ENCODE results near the gene ZFAND2A. TPM values are rescaled to one million over a fixed set of nuclear protein-coding genes. Genes with fewer than 3 reads are reported as not detected.
"Not testable (repeated sequence)": the region's sequence is repeated elsewhere in the genome, so short reads cannot be mapped to it uniquely, and the experiment has no call there.

ZFAND2A gene, protein sequence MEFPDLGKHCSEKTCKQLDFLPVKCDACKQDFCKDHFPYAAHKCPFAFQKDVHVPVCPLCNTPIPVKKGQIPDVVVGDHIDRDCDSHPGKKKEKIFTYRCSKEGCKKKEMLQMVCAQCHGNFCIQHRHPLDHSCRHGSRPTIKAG
- total RNA-seq, result 11.7 and 17.4 TPM in 2 replicates

GRCh38 chr7:1159891-1160669 is at the start of gene ZFAND2A:
Gene ZFAND2A (minus strand): TSS chr7:1160196. CDS start chr7:1158212, 1,984 bp downstream.
- DNase-seq (ENCODE audit: low read depth), result peak; percentile 98
- TF ChIP-seq CTCF (IDR thresholded peaks at IDR 0.05; ENCODE audit: insufficient read depth, low read depth, low read length), result no peak
- H3K4me3 ChIP-seq (ENCODE audit: low read depth, low read length), result peak within 1 kb of the TSS; percentile 99

DNA sequence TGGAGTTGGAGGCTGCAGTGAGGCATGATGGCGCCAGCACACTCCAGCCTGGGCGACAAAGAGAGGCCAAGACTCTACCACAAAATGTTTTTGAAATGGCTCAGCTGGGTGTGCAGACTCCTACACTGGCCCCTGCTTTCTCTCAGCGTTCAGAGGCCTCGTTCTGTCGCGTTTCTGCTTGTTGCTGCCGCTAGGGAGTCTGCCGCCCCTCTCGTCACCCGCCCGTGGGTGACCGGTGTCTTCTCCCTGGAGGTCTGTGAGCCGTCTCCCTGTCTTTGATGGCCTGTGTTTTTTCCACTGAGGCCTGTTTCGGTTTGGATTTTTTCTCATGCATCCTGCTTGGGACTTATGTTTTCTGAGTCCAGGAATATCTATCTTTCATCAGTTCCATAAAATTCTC is 49.1 kb upstream of the ZFAND2A start:
- no peak for DNase-seq (ENCODE audit: low read depth)
- TF ChIP-seq CTCF (IDR thresholded peaks at IDR 0.05; ENCODE audit: insufficient read depth, low read depth, low read length), result no peak
- no peak overlapping the region for H3K4me3 ChIP-seq (ENCODE audit: low read depth, low read length)

GRCh38 chr7:1205742-1206141 is 45.7 kb upstream of the ZFAND2A start:
- not testable (repeated sequence) for DNase-seq (ENCODE audit: low read depth); H3K4me3 ChIP-seq (ENCODE audit: low read depth, low read length)

GRCh38 chr7:1204460-1205140 is 44.6 kb upstream of the ZFAND2A start:
- no peak for TF ChIP-seq CTCF (IDR thresholded peaks at IDR 0.05; ENCODE audit: insufficient read depth, low read depth, low read length)
- no peak overlapping the region for H3K4me3 ChIP-seq (ENCODE audit: low read depth, low read length)
- DNase-seq (ENCODE audit: low read depth), result no peak

DNA sequence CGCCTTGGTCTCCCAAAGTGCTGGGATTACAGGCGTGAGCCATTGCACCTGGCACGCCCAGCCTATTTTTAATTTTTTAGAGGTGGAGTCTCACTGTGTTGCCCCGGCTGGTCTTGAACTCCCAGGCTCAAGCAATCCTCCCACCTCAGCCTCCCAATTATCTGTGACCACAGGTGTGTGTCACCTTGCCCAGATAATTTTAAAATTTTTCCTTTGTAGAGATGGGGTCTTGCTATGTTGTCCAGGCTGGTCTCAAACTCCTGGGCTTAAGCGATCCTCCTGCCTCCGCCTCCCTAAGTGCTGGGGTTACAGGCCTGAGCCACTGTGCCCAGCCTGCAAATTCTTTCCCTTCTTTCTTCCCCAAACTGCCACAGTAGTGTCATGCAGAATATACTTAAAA is 42.9 kb upstream of the ZFAND2A start:
- H3K4me3 ChIP-seq (ENCODE audit: low read depth, low read length); DNase-seq (ENCODE audit: low read depth): not testable (repeated sequence)

DNA sequence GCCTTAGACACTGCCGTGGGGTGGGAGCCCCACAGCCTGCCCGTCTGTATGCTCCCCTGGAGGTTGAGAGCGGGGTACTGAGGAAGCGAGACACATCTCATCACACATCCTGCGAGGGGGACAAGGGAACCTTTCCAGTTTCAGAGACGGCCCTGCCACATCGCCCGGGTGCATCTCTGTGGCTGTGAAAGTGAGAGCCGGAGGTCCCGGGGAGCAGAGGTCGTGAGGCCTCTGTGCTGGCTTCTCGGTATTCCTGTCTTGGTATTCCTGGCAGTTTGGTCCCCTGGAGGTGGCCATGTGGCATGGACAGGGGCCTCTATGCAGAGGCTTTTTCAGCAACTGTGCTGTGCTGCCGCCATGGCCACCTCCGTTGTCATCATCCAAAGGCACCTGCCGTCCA is 41.9 kb upstream of the ZFAND2A start:
- DNase-seq (ENCODE audit: low read depth), result no peak
- H3K4me3 ChIP-seq (ENCODE audit: low read depth, low read length), result no peak overlapping the region
- TF ChIP-seq CTCF (IDR thresholded peaks at IDR 0.05; ENCODE audit: insufficient read depth, low read depth, low read length), result no peak

GRCh38 chr7:1200045-1200444 is 40.0 kb upstream of the ZFAND2A start:
- peak; percentile 31 for DNase-seq (ENCODE audit: low read depth)
- H3K4me3 ChIP-seq (ENCODE audit: low read depth, low read length), result no peak overlapping the region
- TF ChIP-seq CTCF (IDR thresholded peaks at IDR 0.05; ENCODE audit: insufficient read depth, low read depth, low read length), result no peak
